H1 (cell line): ENCODE results near the gene MEIS3. TPM values are rescaled to one million over a fixed set of nuclear protein-coding genes. Genes with fewer than 3 reads are reported as not detected.

ENCODE experiments used
- CTCF ChIA-PET: fragments of 300-600 bp; sonication (Branson Sonifier 250); formaldehyde crosslinking; loops from one replicate; lab custom pipeline; 2021; ENCODE audit not compliant: partially characterized antibody; lab: Charles Lee
- POLR2A ChIA-PET: fragments of 300-600 bp; sonication (Branson Sonifier 250); formaldehyde crosslinking; loops from one replicate; lab custom pipeline; 2021; ENCODE audit warnings: inconsistent platforms; ENCODE audit not compliant: partially characterized antibody; lab: Charles Lee
- DNase-seq, 2 experiments: peaks; one replicate each; pipeline versions ENCODE4 v3.0.0 to v3.0.0-alpha.2; 2010 to 2022; ENCODE audit warnings: low spot score in 2 of 2, low read depth in 1 of 2, mixed read lengths in 1 of 2
- FAIRE-seq: peaks from 2 replicates; lab custom pipeline; 2011; peaks lifted over from hg19 to GRCh38; lab: Jason Lieb, UNC
- H2AFZ ChIP-seq: 2 replicates; pipeline ENCODE4 v1.8.1; 2012; ENCODE audit warnings: low read length, inconsistent platforms
- H2AK5ac ChIP-seq: 2 replicates; pipeline ENCODE4 v1.6.1; 2013; ENCODE audit warnings: low read depth, low read length
- H2BK120ac ChIP-seq: replicated peaks from 2 replicates; pipeline ENCODE3; 2013; ENCODE audit warnings: low read depth, low read length, inconsistent platforms
- H2BK12ac ChIP-seq: 2 replicates; pipeline ENCODE4 v1.6.1; 2013; ENCODE audit warnings: low read depth, low read length
- H2BK15ac ChIP-seq: 2 replicates; pipeline ENCODE4 v1.6.1; 2013; ENCODE audit warnings: low read length
- H2BK20ac ChIP-seq: 2 replicates; pipeline ENCODE4 v1.6.1; 2013; ENCODE audit warnings: low read length
- H2BK5ac ChIP-seq: 2 replicates; pipeline ENCODE4 v1.6.1; 2013; ENCODE audit warnings: low read depth, low read length
- H3K14ac ChIP-seq: 2 replicates; pipeline ENCODE4 v1.6.1; 2013; ENCODE audit warnings: inconsistent platforms; ENCODE audit not compliant: insufficient read length
- H3K18ac ChIP-seq: 2 replicates; pipeline ENCODE4 v1.6.1; 2013; ENCODE audit warnings: low read length; ENCODE audit errors: extremely low read depth
- H3K23ac ChIP-seq: 2 replicates; pipeline ENCODE4 v1.6.1; 2013; ENCODE audit warnings: inconsistent platforms; ENCODE audit not compliant: insufficient read length
- H3K23me2 ChIP-seq: 2 replicates; pipeline ENCODE4 v1.6.1; 2013; ENCODE audit warnings: low read depth, low read length
- H3K27ac ChIP-seq: 2 replicates; pipeline ENCODE4 v1.6.1; 2011; ENCODE audit warnings: low read depth, low read length, inconsistent platforms
- H3K27me3 ChIP-seq, 4 experiments: replicated peaks in 1 of 4; 1 replicate in 1 of 4; 2 replicates in 3 of 4; pipeline versions ENCODE4 v1.6.1 to v1.8.1; 2011 to 2013; ENCODE audit warnings: low read length in 3 of 4, mild to moderate bottlenecking in 3 of 4, inconsistent platforms in 2 of 4, mixed read lengths in 2 of 4, moderate library complexity in 1 of 4; ENCODE audit not compliant: control insufficient read depth in 3 of 4, insufficient read depth in 3 of 4; ENCODE audit errors: extremely low read depth in 1 of 4
- H3K36me3 ChIP-seq, 4 experiments: 2 replicates each; pipeline versions ENCODE4 v1.6.1 to v1.8.1; 2011 to 2013; ENCODE audit warnings: mild to moderate bottlenecking in 4 of 4, low read length in 3 of 4, moderate library complexity in 2 of 4, control low read depth in 1 of 4, inconsistent platforms in 1 of 4; ENCODE audit not compliant: insufficient read depth in 4 of 4, control insufficient read depth in 2 of 4
- H3K4ac ChIP-seq: replicated peaks from 2 replicates; pipeline ENCODE3; 2013; ENCODE audit warnings: low read length, low read depth, mixed read lengths, inconsistent platforms; ENCODE audit not compliant: insufficient read length
- H3K4me1 ChIP-seq, 4 experiments: replicated peaks in 1 of 4; 1 replicate in 1 of 4; 2 replicates in 3 of 4; pipeline versions ENCODE4 v1.6.1 to v1.8.1; 2011 to 2013; ENCODE audit warnings: low read length in 3 of 4, inconsistent platforms in 2 of 4, mixed read lengths in 1 of 4; ENCODE audit not compliant: insufficient read depth in 4 of 4, control insufficient read depth in 3 of 4
- H3K4me2 ChIP-seq, 2 experiments: 2 replicates each; pipeline versions ENCODE4 v1.6.1 to v1.8.1; 2011 to 2013; ENCODE audit warnings: low read depth in 2 of 2, low read length in 2 of 2, control low read depth in 1 of 2, inconsistent platforms in 1 of 2, mild to moderate bottlenecking in 1 of 2; ENCODE audit not compliant: insufficient read depth in 1 of 2
- H3K4me3 ChIP-seq, 4 experiments: fragments of 200-600, 300-600 bp in 1 of 4; sonication (generic), shearing (Covaris generic), sonication (Bioruptor Twin) in 1 of 4; 2 replicates each; pipeline versions ENCODE4 v1.5.1 to v1.8.1; 2011 to 2016; ENCODE audit warnings: low read length in 4 of 4, low read depth in 3 of 4, control low read depth in 2 of 4, inconsistent platforms in 2 of 4, mild to moderate bottlenecking in 2 of 4, mixed read lengths in 1 of 4, moderate library complexity in 1 of 4; ENCODE audit not compliant: insufficient read depth in 2 of 4; ENCODE audit errors: extremely low read depth in 1 of 4
- H3K56ac ChIP-seq: replicated peaks from 2 replicates; pipeline ENCODE3; 2013; ENCODE audit warnings: low read depth, mild to moderate bottlenecking, mixed read lengths, low read length, inconsistent platforms; ENCODE audit not compliant: insufficient read length
- H3K79me1 ChIP-seq: 2 replicates; pipeline ENCODE4 v1.6.1; 2013; ENCODE audit warnings: low read depth, low read length, control low read depth
- H3K79me2 ChIP-seq, 2 experiments: 2 replicates each; pipeline versions ENCODE4 v1.6.1 to v1.8.1; 2012 to 2013; ENCODE audit warnings: low read length in 2 of 2, mild to moderate bottlenecking in 2 of 2, inconsistent platforms in 1 of 2; ENCODE audit not compliant: insufficient read depth in 2 of 2, control insufficient read depth in 1 of 2
- H3K9ac ChIP-seq, 4 experiments: replicated peaks in 1 of 4; 1 replicate in 1 of 4; 2 replicates in 3 of 4; pipeline versions ENCODE4 v1.6.1 to v1.8.1; 2011 to 2013; ENCODE audit warnings: low read depth in 3 of 4, low read length in 3 of 4, control low read depth in 2 of 4, mild to moderate bottlenecking in 2 of 4, moderate library complexity in 2 of 4, inconsistent platforms in 1 of 4; ENCODE audit errors: extremely low read depth in 1 of 4
- H3K9me3 ChIP-seq, 2 experiments: 2 replicates each; pipeline versions ENCODE4 v1.6.1 to v1.8.1; 2012 to 2013; ENCODE audit warnings: mild to moderate bottlenecking in 2 of 2, moderate library complexity in 2 of 2, control low read depth in 1 of 2, inconsistent platforms in 1 of 2, low read depth in 1 of 2, low read length in 1 of 2, mixed read lengths in 1 of 2; ENCODE audit not compliant: insufficient read depth in 2 of 2
- H4K20me1 ChIP-seq, 2 experiments: replicated peaks in 1 of 2; 2 replicates each; pipeline versions ENCODE3 to v1.8.1; 2011 to 2013; ENCODE audit warnings: inconsistent platforms in 2 of 2, low read length in 2 of 2, mild to moderate bottlenecking in 1 of 2; ENCODE audit not compliant: insufficient read depth in 2 of 2, control insufficient read depth in 1 of 2
- H4K5ac ChIP-seq: 2 replicates; pipeline ENCODE4 v1.6.1; 2013; ENCODE audit warnings: low read length, low read depth, mixed read lengths, inconsistent platforms; ENCODE audit not compliant: insufficient read length
- H4K8ac ChIP-seq: 2 replicates; pipeline ENCODE4 v1.8.0; 2013; ENCODE audit warnings: mild to moderate bottlenecking, moderate library complexity, low read length, inconsistent platforms; ENCODE audit not compliant: insufficient read depth; ENCODE audit errors: extremely low read depth
- H4K91ac ChIP-seq: replicated peaks from 2 replicates; pipeline ENCODE3; 2013; ENCODE audit warnings: low read length, mixed read lengths, inconsistent platforms; ENCODE audit not compliant: insufficient read length
- ASH2L ChIP-seq: fragments of 200-600, 300-600 bp; sonication (generic); IDR thresholded peaks from one replicate; pipeline ENCODE4 v1.7.1; 2017; ENCODE audit warnings: low read length
- CBX8 ChIP-seq: fragments of 300-800, 300-1000 bp; sonication (generic); IDR thresholded peaks from 2 replicates; pipeline ENCODE4 v1.7.1; 2016; ENCODE audit warnings: low read depth, low read length, borderline replicate concordance
- FOSL1 ChIP-seq: IDR thresholded peaks from 2 replicates; pipeline ENCODE4 v1.6.1; 2011; ENCODE audit warnings: mild to moderate bottlenecking, low read depth, low read length, moderate library complexity; ENCODE audit not compliant: insufficient read depth
- JUN ChIP-seq: IDR thresholded peaks from 2 replicates; pipeline ENCODE4 v1.6.1; 2011; ENCODE audit warnings: low read depth, mild to moderate bottlenecking, improper control_type of control experiment, low read length
- KDM5A ChIP-seq: fragments of 200-600 bp; IDR thresholded peaks from 2 replicates; pipeline ENCODE4 v1.7.1; 2012; ENCODE audit warnings: mild to moderate bottlenecking, low read length, inconsistent platforms, mixed read lengths
- MAFK ChIP-seq: IDR thresholded peaks from 2 replicates; pipeline ENCODE4 v1.6.1; 2012; ENCODE audit warnings: low read depth, mild to moderate bottlenecking, improper control_type of control experiment, low read length
- NRF1 ChIP-seq: IDR thresholded peaks from 2 replicates; pipeline ENCODE4 v1.6.1; 2011; ENCODE audit warnings: mild to moderate bottlenecking, low read depth, low read length, improper control_type of control experiment
- SAP30 ChIP-seq: fragments of 300-600 bp; sonication (generic); IDR thresholded peaks from 2 replicates; pipeline ENCODE4 v1.7.1; 2012; ENCODE audit warnings: low read length, moderate library complexity, mild to moderate bottlenecking, inconsistent platforms; ENCODE audit not compliant: insufficient read depth, insufficient replicate concordance
- SIN3A ChIP-seq, 2 experiments: IDR thresholded peaks in 1 of 2; conservative IDR thresholded peaks in 1 of 2; 2 replicates each; pipeline ENCODE4 v1.6.1; 2011 to 2012; ENCODE audit warnings: low read length in 2 of 2, improper control_type of control experiment in 1 of 2, low read depth in 1 of 2, mild to moderate bottlenecking in 1 of 2
- TCF12 ChIP-seq: IDR thresholded peaks from 2 replicates; pipeline ENCODE4 v1.6.1; 2011; ENCODE audit warnings: low read depth, mild to moderate bottlenecking, low read length
- WGBS, 2 experiments: shearing (Covaris generic) in 1 of 2; methylation state at CpG; one replicate each; pipeline versions ENCODE4 v1.1.6 to v1.1.7; 2013 to 2015; ENCODE audit warnings: low lambda C conversion rate in 2 of 2, mixed read lengths in 2 of 2, inconsistent platforms in 1 of 2, low coverage in 1 of 2, missing lambda C conversion rate in 1 of 2; ENCODE audit not compliant: insufficient replicate concordance in 2 of 2, insufficient coverage in 1 of 2, insufficient read length in 1 of 2; ENCODE audit errors: extremely low coverage in 1 of 2, missing lambda C conversion rate in 1 of 2; 5-methylcytosine and 5-hydroxymethylcytosine counted together
- polyA plus RNA-seq, 7 experiments: library from polyadenylated mRNA; depleted of rRNA in 3 of 7; stranded (reverse) in 5 of 7; unstranded in 2 of 7; fragments of >200 nt in 5 of 7; fragments of 200-250 nt in 2 of 7; gene quantifications; 1 replicate in 5 of 7; 2 replicates in 1 of 7; 4 replicates in 1 of 7; pipeline versions ENCODE4 v1.2.1 to v1.2.3, GENCODE V29; 2011 to 2013; ENCODE audit warnings: missing spikeins in 2 of 7, mixed read lengths in 2 of 7
- total RNA-seq: library from RNA; stranded (reverse); fragmentation: NEBNext Ultra II Directional; extraction: Animal tissue kit (Norgen Biotek cat#: 25700); gene quantifications from 2 replicates; pipeline ENCODE4 v1.2.1, GENCODE V29; 2021

The MEIS3 gene
- total and polyA plus RNA-seq, 2 of the 8 experiments (the other 6 are each of a cell fraction or from before 2014, with no cell fraction given) = 24.5 to 28.2 TPM

DNA sequence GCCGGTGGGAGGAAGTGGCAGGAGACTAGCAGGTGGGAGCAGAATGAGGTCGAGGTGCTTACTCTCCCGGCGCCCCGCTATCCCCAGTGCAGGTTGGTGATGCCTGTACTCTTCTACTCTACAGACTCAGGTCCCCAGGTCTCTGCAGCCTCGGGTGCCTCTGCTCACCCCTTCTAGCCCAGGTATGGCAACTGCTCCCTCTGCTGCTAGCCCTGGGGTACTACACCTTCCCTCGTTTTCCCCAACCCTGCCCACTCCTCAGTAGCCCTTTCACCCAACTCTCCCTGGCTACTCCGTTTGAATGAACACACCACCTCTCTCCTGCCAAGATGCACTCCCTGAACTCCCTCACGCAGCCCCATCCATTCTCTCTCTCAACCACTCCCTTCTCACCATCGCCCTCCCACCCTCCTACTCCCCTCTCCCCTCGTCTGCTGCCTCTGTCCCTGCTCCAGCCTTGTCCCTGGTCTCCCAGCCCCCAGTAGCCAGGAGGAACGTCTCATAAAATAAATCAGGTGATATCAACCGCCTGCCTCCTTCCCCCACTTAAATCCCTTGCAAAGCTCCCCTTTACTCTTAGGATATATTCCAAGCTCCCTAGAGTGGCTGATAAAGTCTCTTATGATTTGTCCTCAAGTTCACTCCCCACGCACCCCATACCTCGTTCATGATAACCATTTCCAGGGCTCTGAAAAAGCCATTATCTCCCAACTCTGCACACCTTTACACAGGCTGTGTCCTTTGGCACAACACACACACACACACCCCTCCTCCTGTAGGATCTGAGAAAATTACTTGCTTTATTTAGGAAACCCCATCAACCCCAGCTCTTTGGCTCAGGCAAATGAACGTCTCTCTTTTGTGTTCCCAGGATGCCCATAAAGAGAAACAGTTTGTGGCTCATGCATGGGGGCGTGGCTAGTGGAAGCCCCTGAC lies 8.2 kb upstream of the MEIS3 start:
- H3K27me3 ChIP-seq = peaks cover 8 to 41% (median 38%) of the 10 kb centered on the region in 4 experiments
- peak; percentile 94 for FAIRE-seq
- no peak for TF ChIP-seq NRF1
- no peak for TF ChIP-seq MAFK
- TF ChIP-seq KDM5A = no peak
- no peak for TF ChIP-seq CBX8
- no peak for TF ChIP-seq SAP30
- TF ChIP-seq SIN3A (conservative IDR thresholded peaks at IDR 0.05 in 1 of 2, IDR thresholded peaks at IDR 0.05 in 1 of 2; ENCODE audit: low read depth in 1 of 2, low read length in 2 of 2) = peak; percentile 76 to 85; a peak in 3 of 4 replicates
- TF ChIP-seq FOSL1 = no peak
- TF ChIP-seq TCF12 = no peak
- no peak for TF ChIP-seq ASH2L
- no peak for TF ChIP-seq JUN

More for the DNA sequence above, 8.2 kb upstream of the MEIS3 start:
- Histone ChIP-seq H2BK5ac (peak overlapping the region; percentile 37; the same call in 1 of the 2 replicates), H3K4ac (no peak overlapping the region), H3K36me3 (no peaks in the 10 kb centered on the region), H2BK15ac (peak overlapping the region; percentile 98; the same call in 1 of the 2 replicates), H3K14ac (no peak overlapping the region), H3K4me1 (peaks cover 0 to 28% (median 12%) of the 10 kb centered on the region in 4 experiments; a peak in 5 of 7 replicates), H2BK120ac (no peak overlapping the region), H3K23ac (no peak overlapping the region), H4K91ac (no peak overlapping the region), H2BK12ac (no peak overlapping the region; the same call in none of the 2 replicates), H4K8ac (no peak overlapping the region), H3K27ac (no peak overlapping the region), H3K79me1 (no peaks in the 10 kb centered on the region), H4K20me1 (no peaks in the 10 kb centered on the region), H3K4me3 (peak overlapping the region; percentile 31 to 61 (median 42); a peak in 7 of 8 replicates), H3K9ac (peak overlapping the region in 3 of 4 experiments; percentile 42 to 55 (median 51); a peak in 3 of 7 replicates), H3K56ac (no peak overlapping the region), H3K18ac (peak overlapping the region; percentile 93; the same call in 1 of the 2 replicates), H2AK5ac (no peak overlapping the region), H4K5ac (peak overlapping the region; percentile 14), H3K9me3 (no peaks in the 10 kb centered on the region), H3K23me2 (peaks cover 25% of the 10 kb centered on the region), H2BK20ac (no peak overlapping the region), H2AFZ (no peak overlapping the region), H3K4me2 (peak overlapping the region; percentile 97), H3K79me2 (no peaks in the 10 kb centered on the region)
- 10% methylated on average over 17 of the region's 17 CpGs; no CpG with 5 or more reads in 1 of the 2 experiments for WGBS, 2 experiments
- POLR2A ChIA-PET = interaction anchor here (0.6 to 2.3 kb wide), 15 partner anchors 9 to 280 kb away, joined by 3 to 8 read pairs (median 3); partner anchors contain the start of genes DHX34, KPTN and MEIS3
- CTCF ChIA-PET = interaction anchor here (0.6 to 24.5 kb wide), 31 partner anchors 9 to 841 kb away, joined by 3 to 436 read pairs (median 5); partner anchors contain the start of genes EHD2 and MEIS3
- peak; percentile 78 to 98 for DNase-seq
